Measurements from ENCODE around the gene ZNF346.

Gene ZNF346

DNA sequence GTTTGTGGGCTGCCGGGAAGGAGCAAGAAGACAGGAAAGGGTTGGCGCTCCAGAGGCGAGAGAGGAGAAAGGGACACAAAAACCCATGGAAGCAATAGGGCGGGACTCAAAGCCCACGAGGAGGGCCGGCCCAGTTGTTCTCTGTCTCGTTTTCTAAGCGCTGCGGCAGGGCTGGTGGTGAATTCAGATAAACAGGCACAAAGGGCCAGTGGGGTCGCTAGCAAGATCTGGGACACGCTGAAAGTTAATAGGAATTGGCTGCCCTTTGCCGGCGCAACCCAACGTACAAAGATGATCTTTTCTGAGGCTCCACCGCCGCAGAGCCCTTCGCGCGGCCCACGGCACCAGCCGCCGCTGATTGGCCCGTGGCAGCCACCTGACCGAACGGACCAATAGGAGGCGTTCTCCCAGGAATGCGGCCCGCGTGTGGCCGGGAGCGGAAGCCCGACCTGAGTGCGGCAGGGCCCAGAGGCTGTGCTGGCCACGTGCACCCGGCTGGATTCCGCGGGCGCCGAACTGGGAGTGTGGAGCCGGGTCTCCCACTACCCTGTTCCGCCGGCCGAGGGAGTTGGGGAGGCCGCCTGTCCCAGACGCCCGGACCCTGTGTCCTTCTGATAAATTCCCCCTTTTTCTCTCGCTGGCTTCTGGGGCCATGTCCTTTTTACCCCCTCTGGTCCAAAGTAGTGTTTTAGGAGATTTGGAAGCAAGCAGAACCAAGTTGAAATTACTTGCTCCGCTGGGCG, 94.3 kb downstream of the ZNF346 start:
- DNase-seq (ENCODE audit: low read depth, low spot score), result peak; percentile 61

- DNase-seq (ENCODE audit: low read depth, low spot score), result no peak
Observed at GRCh38 chr5:177117441-177118045, 95.0 kb downstream of the ZNF346 start.

GRCh38 chr5:177122566-177122965, 100.1 kb downstream of the ZNF346 start:
- no peak for DNase-seq (ENCODE audit: low read depth, low spot score)

DNA sequence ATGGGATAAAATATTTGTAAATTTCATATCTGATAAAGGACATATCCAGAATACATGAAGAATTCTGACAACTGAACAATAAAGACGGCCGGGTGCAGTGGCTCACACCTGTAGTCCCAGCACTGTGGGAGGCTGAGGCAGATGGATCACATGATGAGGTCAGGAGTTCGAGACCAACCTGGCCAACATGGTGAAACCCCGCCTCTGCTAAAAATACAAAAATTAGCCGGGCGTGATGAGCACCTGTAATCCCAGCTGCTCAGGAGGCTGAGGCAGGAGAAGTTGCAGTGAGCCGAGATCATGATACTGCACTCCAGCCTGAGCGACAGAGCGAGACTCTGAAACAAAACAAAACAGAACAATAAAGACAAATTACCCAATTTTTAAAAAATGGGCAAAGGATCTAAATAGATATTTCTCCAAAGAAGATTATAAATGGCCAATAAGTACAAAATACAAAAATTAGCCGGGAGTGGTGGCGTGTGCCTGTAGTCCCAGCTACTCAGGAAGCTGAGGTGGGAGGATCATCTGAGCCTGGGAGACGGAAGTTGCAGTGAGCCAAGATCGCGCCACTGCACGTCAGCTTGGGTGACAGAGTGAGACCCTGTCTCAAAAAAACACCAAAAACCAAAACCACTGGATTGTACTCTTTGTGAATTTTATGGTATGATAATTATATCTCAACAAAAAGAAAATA, 101.4 kb downstream of the ZNF346 start:
- DNase-seq (ENCODE audit: low read depth, low spot score), result no peak

- DNase-seq (ENCODE audit: low read depth, low spot score), result no peak
Observed at GRCh38 chr5:177124486-177124991, 102.0 kb downstream of the ZNF346 start.

GRCh38 chr5:177126771-177127170, 104.3 kb downstream of the ZNF346 start:
- no peak for DNase-seq (ENCODE audit: low read depth, low spot score)

DNA sequence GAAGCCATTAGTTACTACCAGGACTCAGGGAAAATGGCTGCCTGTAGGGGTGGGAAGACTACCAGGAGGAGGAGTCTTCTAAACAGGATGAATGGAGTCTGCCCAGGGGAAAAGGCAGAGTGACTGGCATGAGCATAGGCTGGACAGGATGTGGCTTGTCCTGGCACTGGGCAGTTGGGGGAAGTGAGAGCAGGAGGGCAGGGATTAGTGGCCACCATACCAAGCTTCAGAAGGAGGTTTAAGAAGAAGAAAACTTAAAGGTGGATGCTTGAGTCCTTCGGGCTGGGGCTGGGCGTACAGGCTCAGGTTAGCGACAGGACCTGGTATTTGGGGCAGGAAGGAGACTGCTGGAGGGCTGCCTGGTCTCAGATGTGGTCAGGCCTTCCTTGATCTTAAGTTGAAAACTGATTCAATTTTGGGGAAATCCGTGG, 106.1 kb downstream of the ZNF346 start:
- no peak for DNase-seq (ENCODE audit: low read depth, low spot score)

- no peak for DNase-seq (ENCODE audit: low read depth, low spot score)
Observed at GRCh38 chr5:177130211-177131018, 107.9 kb downstream of the ZNF346 start.
